ENCODE results near the gene C1QTNF5. TPM values are rescaled to one million over a fixed set of nuclear protein-coding genes. Genes with fewer than 3 reads are reported as not detected.

The C1QTNF5 gene
- polyA plus RNA-seq, 5 donors: 36.0 to 70.5 (median 41.8) TPM

- DNase-seq: no peak
These were observed 21.4 kb upstream of the C1QTNF5 start for GRCh38 chr11:119361941-119362725.

GRCh38 chr11:119361056-119361787, 20.5 kb upstream of the C1QTNF5 start:
- DNase-seq: no peak

- DNase-seq: no peak
These were observed 18.9 kb upstream of the C1QTNF5 start for GRCh38 chr11:119359365-119360214.

- no peak for DNase-seq
These were observed 16.4 kb upstream of the C1QTNF5 start for GRCh38 chr11:119357074-119357473.

- peak; percentile 76 to 83 for DNase-seq
These were observed 15.8 kb upstream of the C1QTNF5 start for GRCh38 chr11:119356349-119357031.

- DNase-seq: no peak
These were observed 14.6 kb upstream of the C1QTNF5 start for GRCh38 chr11:119355091-119355843.

- peak in 1 of 2 donors; percentile 63 for DNase-seq
These were observed 12.2 kb upstream of the C1QTNF5 start for GRCh38 chr11:119352857-119353260.

GRCh38 chr11:119351232-119351631, 10.5 kb upstream of the C1QTNF5 start:
- DNase-seq: no peak

- no peak for DNase-seq
These were observed 9.6 kb upstream of the C1QTNF5 start for GRCh38 chr11:119350302-119350701.

GRCh38 chr11:119347940-119348605, 7.4 kb upstream of the C1QTNF5 start:
- no peak for DNase-seq

GRCh38 chr11:119347242-119347641, 6.6 kb upstream of the C1QTNF5 start:
- no peak for DNase-seq

GRCh38 chr11:119346605-119347004, 5.9 kb upstream of the C1QTNF5 start, which contains the start of gene MFRP:
TSS of gene MFRP (minus strand) at chr11:119346705. CDS start at chr11:119346513, 192 bp downstream.
- DNase-seq: no peak

GRCh38 chr11:119345685-119346084, 5.0 kb upstream of the C1QTNF5 start:
- DNase-seq: no peak

- no peak for DNase-seq
These were observed 3.8 kb upstream of the C1QTNF5 start for GRCh38 chr11:119344291-119345010.

GRCh38 chr11:119343726-119344125, 3.0 kb upstream of the C1QTNF5 start:
- no peak for DNase-seq

- no peak for DNase-seq
These were observed 1.9 kb upstream of the C1QTNF5 start for GRCh38 chr11:119342362-119343130.

GRCh38 chr11:119342023-119342300, 1.3 kb upstream of the C1QTNF5 start:
- no peak for DNase-seq

- DNase-seq: no peak
These were observed 739 bp upstream of the C1QTNF5 start for GRCh38 chr11:119341222-119342022.
